Ramos (cell line): ENCODE results near the gene CHORDC1.
"Not testable (repeated sequence)": the region's sequence is repeated elsewhere in the genome, so short reads cannot be mapped to it uniquely, and the experiment has no call there.

ENCODE experiments used
- in situ Hi-C: fragments of 300-500 bp; cut with MboI; formaldehyde crosslinking; loops from one replicate; pipeline ENCODE4 v1.14.3; 2022; ENCODE audit warnings: low sequenced_read_pairs; ENCODE audit not compliant: unreplicated experiment

The CHORDC1 gene

DNA sequence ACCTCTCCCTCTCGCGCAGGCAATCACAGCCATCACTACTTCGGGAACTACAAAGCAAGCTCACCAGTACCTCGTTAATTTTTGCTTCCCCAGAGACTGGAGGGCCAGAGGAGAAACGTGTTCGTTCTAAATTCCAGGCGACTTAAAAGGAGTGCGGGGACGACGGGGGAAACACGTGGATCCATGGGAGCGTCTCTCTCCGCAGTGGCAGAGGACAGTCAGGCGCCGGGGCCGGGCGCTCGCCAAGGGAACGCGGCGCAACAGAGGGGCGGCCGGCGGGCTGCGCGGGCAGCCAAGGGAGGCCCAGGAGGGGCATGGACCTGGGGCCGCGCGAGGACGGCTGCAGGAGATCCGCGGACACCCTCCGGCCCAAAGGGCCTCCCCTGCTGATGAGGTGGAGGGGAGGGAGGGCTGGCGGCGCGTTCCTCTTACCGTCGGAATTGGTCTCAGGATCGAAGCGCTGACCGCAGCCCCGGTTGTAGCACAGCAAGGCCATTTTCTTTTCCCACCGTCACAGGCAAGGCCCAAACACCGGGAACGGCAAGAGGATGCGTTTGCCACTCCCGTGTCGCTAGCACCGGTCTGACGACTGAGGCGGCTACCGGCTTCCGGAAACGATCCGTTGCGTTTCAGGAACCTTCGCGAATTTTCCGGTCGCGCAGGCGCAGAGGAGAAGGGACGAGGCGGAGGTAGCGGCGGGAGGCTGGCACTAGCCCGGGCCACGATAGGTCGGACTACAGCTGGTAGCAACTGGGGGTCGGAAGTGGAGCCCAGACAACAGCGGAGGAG, at the start of gene CHORDC1:
TSS of gene CHORDC1 (minus strand) at position 591 of the 789 bp plus-strand sequence. CDS start at position 496, 95 bp downstream.
- in situ Hi-C loops, result no loop called here

DNA sequence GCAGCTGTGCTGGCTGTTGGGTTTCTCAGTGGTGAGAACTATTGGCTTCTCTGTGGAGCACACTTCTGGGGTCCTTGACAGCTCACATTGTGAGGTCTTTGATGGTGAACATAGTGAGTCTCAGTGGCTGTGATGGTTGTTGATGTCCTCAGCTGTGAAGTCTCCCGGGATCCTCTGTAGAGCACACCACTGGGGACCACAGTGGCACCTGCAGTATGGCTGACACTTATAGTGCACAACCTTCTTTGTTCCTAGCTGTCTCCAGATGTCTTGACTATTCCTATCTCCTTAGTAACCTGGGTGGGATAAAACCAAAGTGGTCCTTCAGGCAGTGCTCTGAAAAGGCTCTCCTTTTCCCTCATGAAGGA, 34.3 kb upstream of the CHORDC1 start:
- in situ Hi-C loops, result no loop called here

DNA sequence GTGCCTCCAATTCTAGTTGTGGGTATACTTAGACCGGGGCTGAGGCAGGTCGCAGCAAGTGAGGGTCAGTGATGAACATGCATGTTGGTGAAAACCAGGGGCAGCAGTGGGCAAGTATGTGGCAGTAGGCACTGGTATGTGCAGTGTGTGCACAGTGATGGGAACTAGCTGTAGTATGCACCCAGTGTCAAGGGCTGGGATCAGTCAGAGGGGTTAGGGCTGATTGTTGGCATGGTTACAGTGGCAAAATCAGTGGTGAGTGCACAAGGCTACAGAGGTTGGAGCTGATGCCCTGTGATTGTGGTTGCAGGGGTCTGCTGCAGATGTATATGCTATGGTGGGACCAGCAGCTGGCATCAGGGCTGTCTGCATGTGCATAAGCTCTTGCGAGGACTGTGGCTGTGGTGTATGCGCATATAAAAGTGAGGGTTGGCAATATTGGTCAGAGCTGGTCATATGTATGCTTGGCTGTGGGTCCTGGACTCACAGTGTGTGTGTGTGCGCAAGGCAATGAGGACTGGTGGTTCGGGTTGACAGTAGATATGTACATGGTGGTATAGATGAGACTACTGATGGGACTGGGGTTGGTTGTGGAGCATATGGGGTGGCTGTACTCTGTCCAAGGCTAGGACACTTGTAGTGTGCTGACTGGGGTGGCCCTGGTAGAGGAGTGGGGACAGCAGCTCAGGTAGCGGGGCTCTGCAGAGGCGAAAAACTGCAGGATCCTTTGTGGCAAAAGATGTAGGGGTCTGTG, 33.7 kb upstream of the CHORDC1 start:
- in situ Hi-C loops, result no loop called here

DNA sequence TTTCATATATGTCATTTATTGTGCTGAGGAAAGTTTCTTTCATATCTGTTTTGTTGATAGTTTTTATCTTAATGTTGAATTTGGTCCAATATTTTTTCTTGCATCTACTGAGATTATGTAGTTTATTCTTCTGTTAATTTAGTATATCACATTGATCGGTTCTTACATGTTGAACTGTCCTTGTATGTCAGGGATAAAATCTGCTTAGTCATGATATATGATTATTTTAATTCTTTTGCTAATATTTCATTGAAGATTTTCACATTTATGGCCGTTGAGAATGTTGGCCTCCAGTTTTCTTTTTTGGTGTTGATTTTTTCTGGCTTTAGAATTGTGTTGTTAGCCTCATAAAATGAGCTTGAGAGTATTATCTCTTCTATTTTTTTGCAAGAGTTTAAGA, 31.2 kb upstream of the CHORDC1 start:
- in situ Hi-C loops, result no loop called here

DNA sequence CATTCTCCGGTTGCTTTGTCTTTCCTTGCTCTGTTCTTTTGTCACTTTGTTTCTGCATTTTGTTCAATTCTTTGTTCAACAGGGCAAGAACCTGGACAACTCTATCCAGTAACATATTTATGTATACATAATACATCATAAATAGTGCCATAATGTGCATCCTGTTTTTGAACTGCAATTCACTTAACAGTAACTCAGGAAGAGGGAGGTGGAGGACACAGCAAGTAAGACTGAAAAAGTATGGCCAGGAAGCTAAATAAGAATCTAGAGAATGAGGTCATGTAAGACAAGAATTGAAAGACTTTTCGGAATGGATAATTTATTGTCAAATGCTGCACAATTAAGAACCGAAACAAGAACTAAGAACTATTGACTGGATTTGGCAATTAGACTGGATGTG, 29.2 kb upstream of the CHORDC1 start:
- in situ Hi-C loops, result no loop called here

DNA sequence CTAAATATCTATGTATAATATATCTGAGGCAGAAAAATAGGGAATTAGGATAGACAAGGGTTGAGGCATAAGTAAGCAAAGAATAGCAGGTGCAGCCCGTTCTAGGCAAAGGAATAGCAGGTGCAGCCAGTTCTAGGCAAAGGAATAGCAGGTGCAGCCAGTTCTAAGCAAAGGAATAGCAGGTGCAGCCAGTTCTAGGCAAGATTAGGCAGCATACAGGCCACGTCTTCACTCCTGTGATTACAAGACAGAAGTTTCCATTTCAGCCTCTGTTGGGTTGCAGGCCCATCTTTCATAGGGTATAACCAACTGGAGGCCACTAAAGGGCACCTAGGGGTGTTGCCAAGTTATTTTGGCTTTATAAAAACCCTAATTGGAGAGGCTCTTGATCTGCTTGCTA, 28.8 kb upstream of the CHORDC1 start:
- in situ Hi-C loops, result no loop called here

DNA sequence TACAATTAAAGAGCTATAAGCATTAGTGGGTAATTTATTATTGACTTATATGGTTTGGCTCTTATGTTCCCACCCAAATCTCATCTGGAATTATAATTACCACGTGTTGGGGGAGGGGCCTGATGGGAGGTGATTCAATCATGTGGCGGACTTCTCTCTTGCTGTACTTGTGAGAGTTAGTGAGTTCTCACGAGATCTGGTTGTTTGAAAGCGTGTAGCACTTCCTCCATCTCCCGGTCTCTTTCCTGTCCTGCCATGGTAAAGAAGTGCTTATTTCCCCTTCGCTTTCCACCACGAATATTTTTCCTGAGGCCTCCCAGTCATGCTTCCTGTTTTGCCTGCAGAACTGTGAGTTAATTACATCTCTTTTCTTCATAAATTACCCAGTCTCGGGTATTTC, 28.1 kb upstream of the CHORDC1 start:
- in situ Hi-C loops, result no loop called here

DNA sequence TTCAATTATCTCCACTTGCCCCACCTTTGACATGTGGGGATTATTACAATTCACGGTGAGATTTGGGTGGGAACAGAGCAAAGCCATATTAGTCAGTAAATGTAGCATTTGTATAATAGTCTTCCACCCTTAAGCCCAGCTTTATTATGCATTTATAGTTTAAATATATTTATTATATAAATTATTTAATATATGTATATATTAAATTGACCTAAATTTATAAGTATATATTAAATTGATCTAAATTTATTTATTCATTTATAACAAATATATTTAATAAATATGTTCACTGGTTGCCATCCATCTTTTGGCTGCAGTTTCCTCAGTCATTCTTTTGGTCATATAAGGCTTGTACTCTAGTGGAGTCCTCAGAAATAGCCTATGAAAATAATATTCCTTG, 23.6 kb upstream of the CHORDC1 start:
- in situ Hi-C loops, result no loop called here

DNA sequence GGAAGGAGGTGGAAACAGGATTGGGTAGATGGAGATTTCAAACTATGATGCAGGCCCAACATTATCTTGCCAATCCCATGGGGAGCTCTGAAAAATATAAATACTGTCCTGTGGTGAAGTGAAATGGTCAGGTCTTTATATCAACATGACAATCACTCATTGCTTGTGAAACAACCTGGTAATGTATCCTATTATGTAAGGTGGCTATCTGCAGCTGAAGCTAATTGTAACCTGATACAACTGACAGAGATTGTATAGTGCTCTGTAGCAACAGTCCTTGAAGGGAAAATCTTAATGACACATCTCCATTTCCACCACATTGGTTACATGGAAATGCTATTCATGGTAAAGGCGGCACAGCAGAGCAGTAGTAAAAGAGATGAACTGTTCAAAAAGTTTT, 20.7 kb upstream of the CHORDC1 start:
- in situ Hi-C loops, result no loop called here

DNA sequence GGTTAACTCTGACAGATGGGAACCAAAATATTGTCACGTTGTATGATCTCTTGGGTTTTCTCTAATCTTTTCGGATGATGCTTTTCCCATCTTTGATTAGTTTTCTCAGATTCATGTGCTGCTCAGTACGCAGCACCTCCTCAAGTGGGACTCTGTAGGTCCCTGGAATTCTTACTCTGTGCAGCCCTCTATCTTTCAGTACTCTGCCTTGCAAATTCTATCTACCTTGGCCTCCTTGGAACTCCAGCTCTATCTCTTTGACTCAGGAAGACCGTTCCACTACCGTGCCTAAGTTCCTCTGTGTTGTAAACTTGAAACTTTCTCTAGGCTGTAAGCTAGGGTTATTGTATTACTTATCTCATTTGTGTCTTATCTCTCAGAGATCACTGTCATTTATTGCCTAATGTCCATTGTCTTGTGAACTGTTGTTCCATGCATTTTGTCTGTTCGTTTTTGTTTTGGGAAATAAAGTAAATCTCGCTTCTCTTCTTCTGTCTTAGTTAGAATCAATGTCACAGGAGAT, 20.1 kb upstream of the CHORDC1 start:
- in situ Hi-C loops, result no loop called here

DNA sequence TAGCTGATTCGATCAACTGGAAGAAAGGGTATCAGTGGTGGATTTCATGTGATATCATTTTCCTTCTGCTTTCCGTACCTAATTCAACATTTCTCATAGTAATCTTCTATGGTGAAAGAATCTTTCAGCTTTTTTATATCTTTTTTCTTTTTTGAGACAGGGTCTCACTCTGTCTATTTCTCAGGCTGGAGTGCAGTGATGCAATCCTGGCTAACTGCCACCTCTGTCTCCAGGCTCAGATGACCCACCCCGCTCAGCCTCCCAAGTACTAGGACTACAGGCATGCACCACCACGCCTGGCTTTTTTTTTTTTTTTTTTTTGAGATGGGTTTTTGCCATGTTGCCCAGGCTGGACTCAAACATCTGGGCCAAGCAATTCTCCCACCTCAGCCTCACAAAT, 18.6 kb upstream of the CHORDC1 start:
- in situ Hi-C loops, result no loop called here

DNA sequence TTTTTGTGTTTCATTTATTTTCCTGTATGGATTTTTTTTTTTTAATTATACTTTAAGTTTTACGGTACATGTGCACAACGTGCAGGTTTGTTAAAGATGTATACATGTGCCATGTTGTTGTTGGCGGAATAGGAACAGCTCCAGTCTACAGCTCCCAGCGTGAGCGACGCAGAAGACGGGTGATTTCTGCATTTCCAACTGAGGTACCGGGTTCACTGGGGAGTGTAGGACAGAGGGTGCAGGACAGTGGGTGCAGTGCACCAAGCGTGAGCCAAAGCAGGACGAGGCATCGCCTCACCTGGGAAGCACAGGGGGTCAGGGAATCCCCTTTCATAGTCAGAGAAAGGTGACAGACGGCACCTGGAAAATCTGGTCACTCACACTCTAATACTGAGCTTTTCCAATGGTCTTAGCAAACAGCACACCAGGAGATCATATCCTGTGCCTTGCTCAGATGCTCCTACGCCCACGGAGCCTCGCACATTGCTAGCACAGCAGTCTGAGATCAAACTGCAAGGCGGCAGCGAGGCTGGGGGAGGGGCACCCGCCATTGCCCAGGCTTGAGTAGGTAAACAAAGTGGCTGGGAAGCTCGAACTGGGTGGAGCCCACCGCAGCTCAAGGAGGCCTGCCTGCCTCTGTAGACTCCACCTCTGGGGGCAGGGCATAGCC, 17.3 kb upstream of the CHORDC1 start:
- in situ Hi-C loops, result not testable (repeated sequence)

DNA sequence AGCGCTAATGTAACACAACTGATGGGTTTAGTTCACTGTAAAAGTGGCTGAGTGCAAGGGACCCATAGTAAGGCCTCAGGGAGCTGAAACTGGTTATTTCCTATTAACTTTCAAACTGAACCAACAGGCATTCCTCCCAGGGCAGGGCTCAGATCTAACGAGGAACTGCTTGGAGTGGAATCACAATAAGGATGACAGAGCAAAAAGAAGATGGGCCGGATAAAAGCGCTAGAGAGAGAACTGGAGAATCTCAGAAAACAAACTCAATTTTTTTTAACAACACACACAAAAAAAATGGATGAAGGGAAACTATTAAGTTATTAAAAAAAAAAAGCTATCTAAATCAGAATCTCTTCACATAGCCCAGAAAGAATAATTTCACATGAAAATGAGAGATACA, 14.2 kb upstream of the CHORDC1 start:
- in situ Hi-C loops, result no loop called here

DNA sequence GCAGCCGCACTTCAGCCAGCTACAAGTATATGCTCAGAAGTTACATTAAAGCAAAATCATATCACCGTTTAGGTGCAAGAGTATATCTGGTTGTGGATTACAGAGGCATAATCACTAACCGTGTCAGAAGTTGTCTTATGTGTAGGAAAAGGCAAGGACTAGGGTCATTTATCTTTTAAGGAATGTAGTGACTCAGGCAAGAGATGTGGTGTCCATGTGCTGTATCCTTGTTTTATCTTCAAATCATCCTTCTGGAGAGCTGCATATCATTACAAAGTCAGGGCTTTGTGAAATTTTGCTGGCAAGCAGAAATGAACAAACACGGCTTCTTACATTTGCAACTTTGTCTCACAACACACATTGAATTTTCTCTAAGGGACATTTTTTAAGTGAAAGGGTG, 12.7 kb upstream of the CHORDC1 start:
- in situ Hi-C loops, result no loop called here

DNA sequence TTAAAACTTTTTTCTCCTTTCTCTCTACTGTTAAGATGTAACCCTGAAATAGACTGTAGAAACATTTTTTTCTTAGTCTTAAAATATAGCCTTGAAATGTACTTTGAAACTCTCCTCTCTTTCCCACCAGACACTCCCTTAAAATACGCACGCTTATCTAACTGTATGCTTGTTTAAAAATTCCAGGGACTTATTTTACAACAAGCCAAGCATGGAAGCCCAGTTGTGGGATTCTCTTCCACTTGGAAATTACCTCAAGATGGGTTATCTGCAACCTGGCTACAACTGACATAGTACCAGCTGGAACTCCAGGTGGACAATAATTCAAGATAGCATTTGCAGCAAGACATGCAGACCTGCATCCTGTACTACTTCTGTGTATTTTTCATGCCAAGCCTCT, 12.1 kb upstream of the CHORDC1 start:
- in situ Hi-C loops, result no loop called here

DNA sequence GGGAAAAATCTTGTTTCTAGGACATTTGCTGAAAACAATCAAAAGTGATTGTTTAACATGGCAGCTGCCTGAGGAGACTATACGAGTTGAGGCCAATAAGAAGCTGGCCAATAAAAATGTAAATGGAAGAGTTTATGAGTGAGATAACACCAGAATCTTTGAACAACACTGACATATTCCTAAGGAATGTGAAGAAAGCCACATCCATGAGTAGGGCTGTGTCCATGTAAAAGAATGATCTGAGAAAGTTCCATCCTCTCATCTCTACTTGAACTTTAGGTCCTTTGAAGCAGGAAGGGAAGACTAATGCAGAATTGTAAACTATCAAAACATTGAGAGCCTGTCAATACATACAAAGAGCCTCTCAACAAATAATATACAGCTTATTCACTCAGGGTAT, 6.9 kb upstream of the CHORDC1 start:
- in situ Hi-C loops, result no loop called here

DNA sequence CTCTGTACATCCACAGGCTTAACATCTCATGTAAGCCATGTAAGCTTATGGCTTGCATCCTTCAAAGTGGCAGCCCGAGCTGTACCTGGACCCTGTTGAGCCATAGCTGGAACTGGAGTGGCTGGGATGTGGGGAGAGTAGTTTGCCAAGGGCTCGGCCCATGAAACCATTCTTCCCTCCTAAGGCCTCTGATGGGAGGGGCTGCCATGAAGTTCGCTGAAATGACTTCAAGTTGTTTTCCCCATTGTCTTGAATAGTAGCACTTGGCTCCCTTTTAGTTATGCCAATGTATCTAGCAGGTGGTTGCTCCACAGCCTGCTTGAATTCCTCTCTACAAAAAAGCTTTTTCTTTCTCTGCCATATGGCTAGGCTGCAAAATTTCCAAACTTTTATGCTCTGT, 5.2 kb upstream of the CHORDC1 start:
- in situ Hi-C loops, result no loop called here

DNA sequence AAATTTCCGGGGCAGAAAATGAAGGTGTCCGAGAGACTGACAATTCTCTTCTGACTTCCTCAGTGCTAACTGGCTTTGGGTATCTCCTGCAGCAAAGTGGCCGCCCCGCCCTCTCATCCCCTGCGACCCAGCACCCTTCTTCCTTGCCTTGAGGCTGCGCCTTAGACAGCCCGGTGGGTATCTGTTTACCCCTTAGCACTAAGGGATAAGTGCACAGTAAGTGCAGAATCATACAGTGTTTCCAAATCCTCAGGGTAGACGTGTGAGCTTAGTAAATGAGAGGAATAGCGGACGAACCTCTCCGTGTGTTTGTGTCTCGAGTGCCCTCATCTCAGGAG, 368 bp upstream of the CHORDC1 start:
- in situ Hi-C loops, result no loop called here

DNA sequence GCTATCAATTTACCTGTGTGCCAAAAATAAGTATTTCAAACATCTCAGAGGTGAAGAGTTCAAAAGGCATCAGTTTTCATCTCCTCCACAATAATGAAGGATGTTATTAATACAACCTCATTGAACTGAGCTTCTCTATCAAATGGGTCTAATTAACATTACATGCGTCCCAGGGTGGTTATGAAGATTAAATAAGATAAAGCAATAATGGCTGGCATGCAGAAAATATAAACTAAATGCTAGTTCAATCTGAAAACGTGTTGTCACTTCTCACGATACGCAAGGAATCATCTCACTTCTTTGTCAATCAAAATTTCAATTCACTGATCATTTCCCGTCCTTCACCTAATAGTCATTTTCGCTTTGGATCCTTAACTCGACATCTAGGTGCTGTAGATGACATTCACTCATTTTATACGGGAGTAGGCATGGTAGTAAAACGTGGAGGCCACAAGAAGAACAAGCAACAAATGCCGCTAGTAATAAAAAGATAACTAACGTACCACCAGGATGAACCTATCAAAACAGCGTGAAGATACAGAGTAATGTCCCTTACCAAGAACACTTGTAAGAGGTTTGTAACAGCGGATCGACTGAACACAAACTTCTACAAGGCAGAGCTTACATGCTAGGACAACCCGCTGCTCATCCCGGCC, 918 bp downstream of the CHORDC1 start:
- in situ Hi-C loops, result no loop called here

DNA sequence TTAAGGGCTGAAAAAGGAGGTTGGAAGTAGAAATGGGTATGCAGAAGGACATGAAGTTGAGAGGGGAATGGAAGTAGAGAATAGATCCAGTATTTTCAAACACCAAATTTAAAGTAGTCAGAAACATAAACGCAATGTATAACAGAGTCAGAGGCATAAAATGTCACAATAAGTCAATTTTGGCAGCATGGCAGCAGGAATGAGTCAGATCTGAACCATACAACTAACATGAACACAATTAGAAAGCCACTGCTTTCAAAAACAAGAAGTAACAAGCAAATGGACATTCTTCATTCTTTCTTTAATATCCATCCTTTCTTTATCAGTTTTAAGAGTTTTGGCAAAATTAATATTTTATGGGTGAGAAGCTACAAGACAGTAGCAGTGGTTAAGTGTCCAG, 2.5 kb downstream of the CHORDC1 start:
- in situ Hi-C loops, result no loop called here

DNA sequence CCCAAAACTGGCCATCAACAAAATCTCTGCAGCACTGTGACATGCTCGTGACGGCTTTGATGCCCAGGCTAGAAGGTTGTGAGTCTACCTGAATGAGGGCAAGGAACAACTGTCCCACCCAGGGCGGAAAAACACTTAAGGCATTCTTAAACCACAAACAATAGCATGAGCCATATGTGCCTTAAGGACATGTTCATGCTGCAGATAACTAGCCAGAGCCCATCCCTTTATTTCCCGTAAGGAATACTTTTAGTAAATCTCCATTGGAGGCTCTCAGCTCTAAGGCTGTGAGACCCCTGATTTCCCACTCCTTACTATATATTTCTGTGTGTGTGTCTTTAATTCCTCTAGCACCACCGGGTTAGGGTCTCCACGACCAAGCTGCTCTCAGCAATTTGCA, 3.4 kb downstream of the CHORDC1 start:
- in situ Hi-C loops, result no loop called here
